MM.1S (cell line): ENCODE data around the gene PRAMEF33.
"Not testable (repeated sequence)": the region's sequence is repeated elsewhere in the genome, so short reads cannot be mapped to it uniquely, and the experiment has no call there.

ENCODE experiments used
- CTCF ChIP-seq: fragments of 300-600 bp; sonication (generic); IDR thresholded peaks from 2 replicates; pipeline ENCODE4 v1.5.1; 2016; ENCODE audit warnings: antibody characterized with exemption, low read length, mixed read lengths
- EZH2 ChIP-seq: fragments of 300-600 bp; sonication (generic); optimal IDR thresholded peaks from 2 replicates; pipeline ENCODE3; 2017; ENCODE audit warnings: low read depth, mild to moderate bottlenecking, antibody characterized with exemption, low read length, mixed read lengths
- EZH2phosphoT487 ChIP-seq: fragments of 300-600 bp; sonication (generic); IDR thresholded peaks from 2 replicates; pipeline ENCODE4 v1.6.1; 2018; ENCODE audit warnings: antibody characterized with exemption, low read length

GRCh38 chr1:13356774-13357173, 53.4 kb downstream of the PRAMEF33 start:
- TF ChIP-seq CTCF, result peak; percentile 40
- TF ChIP-seq EZH2, EZH2phosphoT487: not testable (repeated sequence)
